ENCODE data around the gene VAT1. TPM values are rescaled to one million over a fixed set of nuclear protein-coding genes. Genes with fewer than 3 reads are reported as not detected.

VAT1 gene
- total and polyA plus RNA-seq, 2 of the 13 experiments (the other 11 are each of a cell fraction or from before 2014, with no cell fraction given) = 143 to 205 TPM

DNA sequence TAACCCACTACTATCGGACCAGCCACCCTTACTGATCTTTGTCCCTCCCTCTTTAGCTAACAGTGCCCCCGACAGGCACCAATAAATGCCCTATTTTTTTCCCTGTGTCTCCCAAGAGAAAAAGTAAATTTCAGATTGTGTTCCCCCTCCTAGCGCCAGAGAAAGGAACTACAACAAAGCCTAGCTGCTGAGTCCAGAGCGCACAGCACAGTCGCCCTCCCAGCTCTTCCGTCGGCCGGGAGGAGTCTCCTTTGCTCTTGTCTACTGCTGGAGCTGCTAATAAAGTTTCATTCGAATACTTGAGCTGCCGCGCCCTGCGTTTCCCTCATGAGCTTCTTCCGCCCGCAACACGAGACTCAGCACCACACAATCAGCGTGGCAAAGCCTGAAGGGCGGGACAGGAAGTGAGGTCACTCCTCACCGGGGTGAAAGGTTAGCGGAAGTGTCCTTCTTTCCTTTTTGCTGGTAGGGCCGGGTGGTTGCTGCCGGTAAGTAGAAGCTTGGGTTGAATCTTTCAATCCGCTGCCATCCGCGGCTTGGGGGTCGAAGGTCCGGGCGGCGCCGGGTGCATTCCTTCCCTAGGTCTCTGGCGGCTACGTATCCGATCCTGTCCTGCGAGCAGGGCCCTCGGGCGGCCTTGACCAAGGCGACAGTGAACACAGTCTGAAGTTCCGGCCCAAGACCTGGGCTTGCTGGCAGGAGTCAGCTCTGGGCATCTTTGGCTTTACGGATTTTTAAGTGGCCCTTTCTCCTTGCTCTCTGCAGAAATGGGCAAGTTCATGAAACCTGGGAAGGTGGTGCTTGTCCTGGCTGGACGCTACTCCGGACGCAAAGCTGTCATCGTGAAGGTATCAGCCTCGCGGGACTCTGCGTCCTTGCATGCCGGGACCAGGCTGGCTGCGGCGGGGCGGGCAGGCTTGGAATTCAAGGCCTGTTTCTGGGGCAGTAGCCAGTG, 23.9 kb downstream of the VAT1 start, which contains the start of gene RPL27 (continued):
- TF ChIP-seq STAG1 (CRISPR knock-in tag; IDR thresholded peaks at IDR 0.05) (peak; percentile 78), MEIS2 (CRISPR knock-in tag; IDR thresholded peaks at IDR 0.05) (peak; percentile 68; the same call in 1 of the 2 replicates), THRA (CRISPR knock-in tag; IDR thresholded peaks at IDR 0.05; ENCODE audit: borderline replicate concordance) (peak; percentile 93), ZNF460 (CRISPR knock-in tag; IDR thresholded peaks at IDR 0.05; ENCODE audit: borderline replicate concordance) (peak; percentile 83; the same call in 1 of the 2 replicates), FOXA3 (CRISPR knock-in tag; IDR thresholded peaks at IDR 0.05) (peak; percentile 93), ZZZ3 (CRISPR knock-in tag; IDR thresholded peaks at IDR 0.05; ENCODE audit: borderline replicate concordance) (peak; percentile 100; the same call in 1 of the 2 replicates), SNRNP70 (IDR thresholded peaks at IDR 0.05; ENCODE audit: low read depth, low read length) (no peak), ZNF343 (CRISPR knock-in tag; IDR thresholded peaks at IDR 0.05) (peak; percentile 89), ZNF775 (CRISPR knock-in tag; IDR thresholded peaks at IDR 0.05; ENCODE audit: borderline replicate concordance) (peak; percentile 78), ZNF770 (CRISPR knock-in tag; IDR thresholded peaks at IDR 0.05) (peak; percentile 68), KAT8 (CRISPR knock-in tag; IDR thresholded peaks at IDR 0.05) (peak; percentile 100), MAFG (CRISPR knock-in tag; IDR thresholded peaks at IDR 0.05) (no peak), ZMAT5 (CRISPR knock-in tag; IDR thresholded peaks at IDR 0.05; ENCODE audit: borderline replicate concordance, low read depth) (no peak), TAF15 (IDR thresholded peaks at IDR 0.05; ENCODE audit: low read depth, low read length, poor library complexity, severe bottlenecking) (no peak), CHCHD3 (CRISPR knock-in tag; IDR thresholded peaks at IDR 0.05) (0 out of 2 replicates have a peak, but pooled peaks have one; percentile 60), ATF1 (CRISPR knock-in tag; IDR thresholded peaks at IDR 0.05) (peak; percentile 98), MATR3 (CRISPR knock-in tag; IDR thresholded peaks at IDR 0.05) (no peak), SATB2 (CRISPR knock-in tag; IDR thresholded peaks at IDR 0.05) (peak; percentile 8; the same call in 1 of the 2 replicates), SIN3B (IDR thresholded peaks at IDR 0.05; ENCODE audit: low read length) (peak; percentile 74), ZNF512 (CRISPR knock-in tag; IDR thresholded peaks at IDR 0.05) (no peak), ZBTB33 (CRISPR knock-in tag; IDR thresholded peaks at IDR 0.05) (peak; percentile 91), ZNF766 (CRISPR knock-in tag; IDR thresholded peaks at IDR 0.05; ENCODE audit: borderline replicate concordance) (peak; percentile 94)
